ENCODE results near the gene COPG1.

- no peak for TF ChIP-seq CTCF (IDR thresholded peaks at IDR 0.05)
- TF ChIP-seq POLR2A (IDR thresholded peaks at IDR 0.05) = no peak
These were observed 59.2 kb downstream of the COPG1 start for GRCh38 chr3:129308636-129309035.
